ENCODE results near the gene RXFP4.

RXFP4 gene

DNA sequence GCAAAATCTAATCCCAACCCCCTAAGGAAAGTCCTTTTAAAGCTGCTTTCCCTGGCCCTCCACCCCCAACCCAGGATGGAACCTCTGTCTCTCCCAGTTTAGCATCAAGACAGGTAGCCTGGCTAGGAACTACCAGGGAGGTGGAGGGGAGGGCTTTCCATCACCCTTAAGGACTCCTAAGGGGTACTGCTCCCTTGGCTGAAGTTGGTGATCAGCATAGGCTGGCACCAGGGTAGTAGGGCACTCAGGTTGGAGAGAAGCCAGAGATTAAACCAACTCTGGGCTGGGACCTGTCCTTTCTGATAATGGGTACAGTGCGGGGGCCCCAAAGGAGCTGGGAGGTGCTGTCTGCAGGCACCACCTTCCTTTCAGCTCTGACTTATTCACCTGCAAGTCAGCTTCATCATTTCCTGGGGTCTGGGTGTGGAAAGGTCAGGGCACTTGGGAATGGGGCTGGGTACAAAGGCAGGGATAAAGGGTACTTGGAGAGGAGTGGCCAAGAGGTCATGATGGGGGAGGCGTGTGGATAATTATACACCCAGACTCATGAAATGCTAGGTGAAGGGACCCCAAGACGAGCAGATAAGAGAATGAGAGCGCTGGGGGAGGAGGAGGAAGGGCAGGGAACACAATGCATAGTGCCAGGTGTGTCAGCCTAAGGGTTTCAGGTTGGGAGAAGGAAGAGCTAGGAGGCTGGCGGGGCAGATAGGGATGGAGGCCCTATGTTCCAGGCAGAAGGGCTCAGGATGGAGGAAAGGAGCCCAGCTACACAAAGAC lies 35.7 kb downstream of the RXFP4 start:
- Histone ChIP-seq H3K36me3 (no peaks in the 10 kb centered on the region), H3K27ac (peak overlapping the region; percentile 98 to 99), H3K4me3 (peak overlapping the region; percentile 89 to 98), H3K9me3 (no peaks in the 10 kb centered on the region), H3K27me3 (no peaks in the 10 kb centered on the region), H3K4me1 (peaks cover 5 to 80% (median 69%) of the 10 kb centered on the region in 4 donors)
- no peak for DNase-seq
- intact Hi-C loops (cut with DNase I; ENCODE audit: low total_unique reads) = no loop called here
- TF ChIP-seq CTCF (IDR thresholded peaks at IDR 0.05) = no peak

- intact Hi-C loops (cut with DNase I; ENCODE audit: low total_unique reads) = no loop called here
- no peaks in the 10 kb centered on the region for H3K27me3 ChIP-seq
- no peak for TF ChIP-seq CTCF (IDR thresholded peaks at IDR 0.05)
- H3K27ac ChIP-seq = peak overlapping the region; percentile 98 to 99
- H3K36me3 ChIP-seq = no peaks in the 10 kb centered on the region
- peak in 1 of 2 donors; percentile 77 for DNase-seq
- peaks cover 5 to 80% (median 70%) of the 10 kb centered on the region in 4 donors for H3K4me1 ChIP-seq
- H3K9me3 ChIP-seq = no peaks in the 10 kb centered on the region
- H3K4me3 ChIP-seq = peak overlapping the region; percentile 89 to 98
These were observed 36.4 kb downstream of the RXFP4 start for GRCh38 chr1:155977690-155978324.

- intact Hi-C loops (cut with DNase I; ENCODE audit: low total_unique reads) = no loop called here
- DNase-seq = peak; percentile 90 to 93
These were observed 37.0 kb downstream of the RXFP4 start, which contains the start of gene ARHGEF2 for GRCh38 chr1:155978325-155978972. TSS of gene ARHGEF2 (minus strand) at chr1:155978547. CDS start at chr1:155978427, 120 bp downstream.

DNA sequence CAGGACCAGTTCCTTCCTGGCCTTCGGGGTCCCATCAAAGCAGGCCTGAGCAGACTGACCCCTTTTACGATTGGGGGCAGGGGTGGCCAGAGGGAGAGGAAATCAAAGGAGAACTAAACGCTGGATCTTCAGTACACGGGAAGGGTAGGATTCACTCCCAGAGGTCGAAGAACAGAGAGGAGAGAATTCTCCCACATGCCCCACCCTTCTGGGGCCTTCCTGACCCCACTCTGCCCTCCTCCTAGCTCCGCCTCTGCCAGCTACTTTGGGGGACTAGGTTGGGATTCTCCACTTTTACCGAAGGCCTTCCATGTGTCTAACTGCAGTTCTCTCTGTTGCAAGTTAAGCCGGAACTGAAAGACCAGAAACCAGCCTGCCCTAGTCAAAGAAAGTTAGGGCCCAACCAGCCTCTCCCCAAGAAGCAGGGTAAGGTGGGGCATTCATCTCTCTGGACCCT lies 37.6 kb downstream of the RXFP4 start:
- Histone ChIP-seq H3K27ac (peak overlapping the region; percentile 98 to 99), H3K4me1 (peaks cover 0 to 80% (median 69%) of the 10 kb centered on the region in 4 donors), H3K9me3 (no peaks in the 10 kb centered on the region), H3K36me3 (no peaks in the 10 kb centered on the region), H3K4me3 (peak overlapping the region; percentile 89 to 98), H3K27me3 (no peaks in the 10 kb centered on the region)
- TF ChIP-seq CTCF (IDR thresholded peaks at IDR 0.05) = no peak
- intact Hi-C loops (cut with DNase I; ENCODE audit: low total_unique reads) = no loop called here
- no peak for DNase-seq

More at GRCh38 chr1:155978325-155978972, 37.0 kb downstream of the RXFP4 start, which contains the start of gene ARHGEF2:
- Histone ChIP-seq H3K27ac (peak within 1 kb of the TSS; percentile 98 to 99), H3K27me3 (no peaks in the 10 kb centered on the region), H3K4me3 (peak within 1 kb of the TSS; percentile 89 to 98), H3K36me3 (no peaks in the 10 kb centered on the region), H3K4me1 (peaks cover under 1 to 80% (median 69%) of the 10 kb centered on the region in 4 donors), H3K9me3 (no peaks in the 10 kb centered on the region)
- TF ChIP-seq CTCF (IDR thresholded peaks at IDR 0.05) = no peak

DNA sequence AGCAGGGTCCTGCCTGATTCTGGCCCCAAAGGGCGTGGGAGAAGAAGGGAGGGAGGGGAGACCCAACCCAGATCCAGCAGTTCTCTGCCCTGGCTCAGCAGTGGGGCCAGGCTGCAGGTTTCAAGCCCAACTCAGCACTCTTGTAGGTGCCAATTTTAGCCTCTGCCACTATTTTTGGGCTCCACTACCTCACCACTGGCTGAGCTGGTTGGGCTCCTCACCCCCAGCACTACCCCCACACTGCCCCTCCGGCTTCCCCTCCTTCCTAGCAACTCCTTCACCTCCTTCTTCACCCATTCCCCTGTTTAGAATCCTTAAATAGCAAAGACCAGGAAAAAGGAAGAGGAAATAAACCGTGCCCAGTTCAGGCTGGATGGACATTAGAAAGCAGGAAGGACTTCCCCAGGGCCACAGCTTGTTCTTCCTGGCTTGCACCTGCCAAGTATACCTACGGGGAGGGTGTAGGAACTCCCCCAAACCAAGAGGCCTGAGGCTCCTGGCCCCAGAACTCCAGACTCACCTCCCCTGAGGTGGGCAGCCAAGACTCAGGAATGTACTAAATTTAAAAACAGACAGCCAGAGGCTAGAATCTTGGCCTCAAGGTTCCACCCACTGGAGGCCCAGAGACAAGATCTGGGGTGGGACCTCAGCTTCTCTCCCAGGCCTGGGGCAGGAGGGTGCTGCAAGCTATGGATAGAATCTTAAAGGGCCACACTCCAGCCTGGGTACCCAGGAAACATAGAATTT lies 38.3 kb downstream of the RXFP4 start:
- Histone ChIP-seq H3K36me3 (no peaks in the 10 kb centered on the region), H3K4me1 (peaks cover 0 to 79% (median 64%) of the 10 kb centered on the region in 4 donors), H3K4me3 (peak overlapping the region; percentile 89 to 98), H3K27me3 (no peaks in the 10 kb centered on the region), H3K9me3 (no peaks in the 10 kb centered on the region), H3K27ac (peak overlapping the region; percentile 98 to 99)
- no peak for TF ChIP-seq CTCF (IDR thresholded peaks at IDR 0.05)
- intact Hi-C loops (cut with DNase I; ENCODE audit: low total_unique reads) = no loop called here
- DNase-seq = peak; percentile 57 to 90

Data from tibial artery (tissue), 4 donors.